ENCODE data around the gene FKTN. TPM values are rescaled to one million over a fixed set of nuclear protein-coding genes. Genes with fewer than 3 reads are reported as not detected.

Gene FKTN
- total RNA-seq, 1 experiment from 2014 or later: 17.3 TPM

DNA sequence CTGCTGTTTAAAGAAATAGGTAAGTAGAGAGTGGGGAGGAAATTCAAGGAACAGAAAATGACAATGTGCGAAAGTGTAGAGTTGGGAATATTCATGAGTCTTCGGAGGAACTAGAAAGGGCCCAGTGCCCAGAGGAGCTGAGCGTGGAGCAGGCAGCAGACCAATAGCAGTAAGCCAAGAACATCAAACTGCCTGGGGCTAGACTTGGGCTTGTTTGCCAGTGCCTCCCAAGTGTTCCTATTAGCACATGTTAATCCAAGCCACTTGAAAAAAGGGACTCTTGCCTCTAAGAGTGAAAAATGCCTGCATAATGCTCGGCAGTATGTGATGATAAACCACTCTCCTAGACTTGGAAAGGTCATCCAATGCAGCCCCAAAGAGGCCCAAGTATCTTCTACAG, 103.1 kb downstream of the FKTN start:
- no peaks in the 10 kb centered on the region for H3K79me2 ChIP-seq (ENCODE audit: insufficient read depth, low read length)
- no peak overlapping the region for H3K4me3 ChIP-seq (replicated peaks in 1 of 2; ENCODE audit: low read depth in 1 of 2, low read length in 2 of 2)
- RAD21 ChIA-PET (ENCODE audit: low non-redundant PET in 1 of 2, low total read pairs in 2 of 2, uncharacterized antibody in 2 of 2, unreplicated experiment in 2 of 2): no interaction called here
- no peak overlapping the region for H3K27ac ChIP-seq (ENCODE audit: low read depth, low read length)
- ATAC-seq (no peak), DNase-seq (ENCODE audit: low read depth, low spot score) (no peak)
- CTCF ChIA-PET: no interaction called here
- H2AFZ ChIP-seq (ENCODE audit: low read depth, low read length, poor library complexity, severe bottlenecking): no peak overlapping the region
- no peaks in the 10 kb centered on the region for H4K20me1 ChIP-seq (ENCODE audit: insufficient read depth)
- H3K9me3 ChIP-seq (ENCODE audit: control insufficient read depth in 1 of 2, insufficient read depth in 1 of 2, low read depth in 1 of 2, low read length in 2 of 2): no peaks in the 10 kb centered on the region
- H3K9ac ChIP-seq (ENCODE audit: low read length): no peak overlapping the region
- POLR2A ChIA-PET: no interaction called here
- intact Hi-C loops (cut with micrococcal nuclease): no loop called here
- TF ChIP-seq YY1 (IDR thresholded peaks at IDR 0.05; ENCODE audit: extremely low read depth, insufficient replicate concordance, low read depth, low read length): no peak
- TF ChIP-seq, protein P1, sequence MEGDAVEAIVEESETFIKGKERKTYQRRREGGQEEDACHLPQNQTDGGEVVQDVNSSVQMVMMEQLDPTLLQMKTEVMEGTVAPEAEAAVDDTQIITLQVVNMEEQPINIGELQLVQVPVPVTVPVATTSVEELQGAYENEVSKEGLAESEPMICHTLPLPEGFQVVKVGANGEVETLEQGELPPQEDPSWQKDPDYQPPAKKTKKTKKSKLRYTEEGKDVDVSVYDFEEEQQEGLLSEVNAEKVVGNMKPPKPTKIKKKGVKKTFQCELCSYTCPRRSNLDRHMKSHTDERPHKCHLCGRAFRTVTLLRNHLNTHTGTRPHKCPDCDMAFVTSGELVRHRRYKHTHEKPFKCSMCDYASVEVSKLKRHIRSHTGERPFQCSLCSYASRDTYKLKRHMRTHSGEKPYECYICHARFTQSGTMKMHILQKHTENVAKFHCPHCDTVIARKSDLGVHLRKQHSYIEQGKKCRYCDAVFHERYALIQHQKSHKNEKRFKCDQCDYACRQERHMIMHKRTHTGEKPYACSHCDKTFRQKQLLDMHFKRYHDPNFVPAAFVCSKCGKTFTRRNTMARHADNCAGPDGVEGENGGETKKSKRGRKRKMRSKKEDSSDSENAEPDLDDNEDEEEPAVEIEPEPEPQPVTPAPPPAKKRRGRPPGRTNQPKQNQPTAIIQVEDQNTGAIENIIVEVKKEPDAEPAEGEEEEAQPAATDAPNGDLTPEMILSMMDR (IDR thresholded peaks at IDR 0.05 in 2 of 3, conservative IDR thresholded peaks at IDR 0.05 in 1 of 3; ENCODE audit: borderline replicate concordance in 1 of 3, insufficient read depth in 1 of 3, low read depth in 2 of 3, low read length in 2 of 3): no peak
- TF ChIP-seq POLR2AphosphoS5 (IDR thresholded peaks at IDR 0.05; ENCODE audit: low read depth, low read length): no peak
- no peak for TF ChIP-seq JUND (IDR thresholded peaks at IDR 0.05)
- TF ChIP-seq CBX3 (IDR thresholded peaks at IDR 0.05; ENCODE audit: low read depth): no peak
- TF ChIP-seq ZNF274 (IDR thresholded peaks at IDR 0.05; ENCODE audit: low read depth, low read length): no peak
- no peak for TF ChIP-seq POLR2A (IDR thresholded peaks at IDR 0.05; ENCODE audit: borderline replicate concordance, extremely low read depth, insufficient read depth, insufficient read length)
- no peak for TF ChIP-seq EGR1 (IDR thresholded peaks at IDR 0.05; ENCODE audit: low read depth)
- TF ChIP-seq SRF (IDR thresholded peaks at IDR 0.05; ENCODE audit: low read depth): no peak
- TF ChIP-seq, protein P2, sequence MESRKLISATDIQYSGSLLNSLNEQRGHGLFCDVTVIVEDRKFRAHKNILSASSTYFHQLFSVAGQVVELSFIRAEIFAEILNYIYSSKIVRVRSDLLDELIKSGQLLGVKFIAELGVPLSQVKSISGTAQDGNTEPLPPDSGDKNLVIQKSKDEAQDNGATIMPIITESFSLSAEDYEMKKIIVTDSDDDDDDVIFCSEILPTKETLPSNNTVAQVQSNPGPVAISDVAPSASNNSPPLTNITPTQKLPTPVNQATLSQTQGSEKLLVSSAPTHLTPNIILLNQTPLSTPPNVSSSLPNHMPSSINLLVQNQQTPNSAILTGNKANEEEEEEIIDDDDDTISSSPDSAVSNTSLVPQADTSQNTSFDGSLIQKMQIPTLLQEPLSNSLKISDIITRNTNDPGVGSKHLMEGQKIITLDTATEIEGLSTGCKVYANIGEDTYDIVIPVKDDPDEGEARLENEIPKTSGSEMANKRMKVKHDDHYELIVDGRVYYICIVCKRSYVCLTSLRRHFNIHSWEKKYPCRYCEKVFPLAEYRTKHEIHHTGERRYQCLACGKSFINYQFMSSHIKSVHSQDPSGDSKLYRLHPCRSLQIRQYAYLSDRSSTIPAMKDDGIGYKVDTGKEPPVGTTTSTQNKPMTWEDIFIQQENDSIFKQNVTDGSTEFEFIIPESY (IDR thresholded peaks at IDR 0.05; ENCODE audit: extremely low read depth, insufficient replicate concordance, low read length): no peak
- TF ChIP-seq, protein P3, sequence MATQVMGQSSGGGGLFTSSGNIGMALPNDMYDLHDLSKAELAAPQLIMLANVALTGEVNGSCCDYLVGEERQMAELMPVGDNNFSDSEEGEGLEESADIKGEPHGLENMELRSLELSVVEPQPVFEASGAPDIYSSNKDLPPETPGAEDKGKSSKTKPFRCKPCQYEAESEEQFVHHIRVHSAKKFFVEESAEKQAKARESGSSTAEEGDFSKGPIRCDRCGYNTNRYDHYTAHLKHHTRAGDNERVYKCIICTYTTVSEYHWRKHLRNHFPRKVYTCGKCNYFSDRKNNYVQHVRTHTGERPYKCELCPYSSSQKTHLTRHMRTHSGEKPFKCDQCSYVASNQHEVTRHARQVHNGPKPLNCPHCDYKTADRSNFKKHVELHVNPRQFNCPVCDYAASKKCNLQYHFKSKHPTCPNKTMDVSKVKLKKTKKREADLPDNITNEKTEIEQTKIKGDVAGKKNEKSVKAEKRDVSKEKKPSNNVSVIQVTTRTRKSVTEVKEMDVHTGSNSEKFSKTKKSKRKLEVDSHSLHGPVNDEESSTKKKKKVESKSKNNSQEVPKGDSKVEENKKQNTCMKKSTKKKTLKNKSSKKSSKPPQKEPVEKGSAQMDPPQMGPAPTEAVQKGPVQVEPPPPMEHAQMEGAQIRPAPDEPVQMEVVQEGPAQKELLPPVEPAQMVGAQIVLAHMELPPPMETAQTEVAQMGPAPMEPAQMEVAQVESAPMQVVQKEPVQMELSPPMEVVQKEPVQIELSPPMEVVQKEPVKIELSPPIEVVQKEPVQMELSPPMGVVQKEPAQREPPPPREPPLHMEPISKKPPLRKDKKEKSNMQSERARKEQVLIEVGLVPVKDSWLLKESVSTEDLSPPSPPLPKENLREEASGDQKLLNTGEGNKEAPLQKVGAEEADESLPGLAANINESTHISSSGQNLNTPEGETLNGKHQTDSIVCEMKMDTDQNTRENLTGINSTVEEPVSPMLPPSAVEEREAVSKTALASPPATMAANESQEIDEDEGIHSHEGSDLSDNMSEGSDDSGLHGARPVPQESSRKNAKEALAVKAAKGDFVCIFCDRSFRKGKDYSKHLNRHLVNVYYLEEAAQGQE (IDR thresholded peaks at IDR 0.05; ENCODE audit: low read depth): no peak
- TF ChIP-seq EZH2phosphoT487 (IDR thresholded peaks at IDR 0.05; ENCODE audit: borderline replicate concordance): no peak
- no peak for TF ChIP-seq RAD21 (IDR thresholded peaks at IDR 0.05; ENCODE audit: low read depth)
- TF ChIP-seq, protein P4, sequence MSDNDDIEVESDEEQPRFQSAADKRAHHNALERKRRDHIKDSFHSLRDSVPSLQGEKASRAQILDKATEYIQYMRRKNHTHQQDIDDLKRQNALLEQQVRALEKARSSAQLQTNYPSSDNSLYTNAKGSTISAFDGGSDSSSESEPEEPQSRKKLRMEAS (IDR thresholded peaks at IDR 0.05): no peak
- TF ChIP-seq CEBPB (IDR thresholded peaks at IDR 0.05; ENCODE audit: low read depth): no peak
- no peak for TF ChIP-seq ZFX (IDR thresholded peaks at IDR 0.05)
- TF ChIP-seq, protein P5, sequence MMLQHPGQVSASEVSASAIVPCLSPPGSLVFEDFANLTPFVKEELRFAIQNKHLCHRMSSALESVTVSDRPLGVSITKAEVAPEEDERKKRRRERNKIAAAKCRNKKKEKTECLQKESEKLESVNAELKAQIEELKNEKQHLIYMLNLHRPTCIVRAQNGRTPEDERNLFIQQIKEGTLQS (IDR thresholded peaks at IDR 0.05): no peak
- TF ChIP-seq FOSL1 (IDR thresholded peaks at IDR 0.05; ENCODE audit: low read depth): no peak
- no peak for TF ChIP-seq TCF7L2 (IDR thresholded peaks at IDR 0.05; ENCODE audit: borderline replicate concordance, extremely low read depth, insufficient read depth, insufficient read length)
- no peaks in the 10 kb centered on the region for H3K9me2 ChIP-seq (ENCODE audit: insufficient read depth)
- H3K4me1 ChIP-seq (ENCODE audit: control insufficient read depth in 1 of 2, insufficient read depth in 2 of 2, low read length in 2 of 2): no peaks in the 10 kb centered on the region
- H3K27me3 ChIP-seq (ENCODE audit: insufficient read depth, low read length): no peaks in the 10 kb centered on the region
- BruUV-seq (replicated peaks): no TSS peak
- H3K36me3 ChIP-seq (ENCODE audit: control insufficient read depth in 1 of 2, insufficient read depth in 2 of 2, low read length in 2 of 2): no peaks in the 10 kb centered on the region
- no peak overlapping the region for H3K4me2 ChIP-seq (ENCODE audit: low read length)
